ENCODE measurements around the gene GTPBP3.
A peak's percentile ranks its signal among the peaks of the same experiment; 100 is the strongest.
"Not testable (repeated sequence)": the region's sequence is repeated elsewhere in the genome, so short reads cannot be mapped to it uniquely, and the experiment has no call there.

GTPBP3 gene, protein sequence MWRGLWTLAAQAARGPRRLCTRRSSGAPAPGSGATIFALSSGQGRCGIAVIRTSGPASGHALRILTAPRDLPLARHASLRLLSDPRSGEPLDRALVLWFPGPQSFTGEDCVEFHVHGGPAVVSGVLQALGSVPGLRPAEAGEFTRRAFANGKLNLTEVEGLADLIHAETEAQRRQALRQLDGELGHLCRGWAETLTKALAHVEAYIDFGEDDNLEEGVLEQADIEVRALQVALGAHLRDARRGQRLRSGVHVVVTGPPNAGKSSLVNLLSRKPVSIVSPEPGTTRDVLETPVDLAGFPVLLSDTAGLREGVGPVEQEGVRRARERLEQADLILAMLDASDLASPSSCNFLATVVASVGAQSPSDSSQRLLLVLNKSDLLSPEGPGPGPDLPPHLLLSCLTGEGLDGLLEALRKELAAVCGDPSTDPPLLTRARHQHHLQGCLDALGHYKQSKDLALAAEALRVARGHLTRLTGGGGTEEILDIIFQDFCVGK

DNA sequence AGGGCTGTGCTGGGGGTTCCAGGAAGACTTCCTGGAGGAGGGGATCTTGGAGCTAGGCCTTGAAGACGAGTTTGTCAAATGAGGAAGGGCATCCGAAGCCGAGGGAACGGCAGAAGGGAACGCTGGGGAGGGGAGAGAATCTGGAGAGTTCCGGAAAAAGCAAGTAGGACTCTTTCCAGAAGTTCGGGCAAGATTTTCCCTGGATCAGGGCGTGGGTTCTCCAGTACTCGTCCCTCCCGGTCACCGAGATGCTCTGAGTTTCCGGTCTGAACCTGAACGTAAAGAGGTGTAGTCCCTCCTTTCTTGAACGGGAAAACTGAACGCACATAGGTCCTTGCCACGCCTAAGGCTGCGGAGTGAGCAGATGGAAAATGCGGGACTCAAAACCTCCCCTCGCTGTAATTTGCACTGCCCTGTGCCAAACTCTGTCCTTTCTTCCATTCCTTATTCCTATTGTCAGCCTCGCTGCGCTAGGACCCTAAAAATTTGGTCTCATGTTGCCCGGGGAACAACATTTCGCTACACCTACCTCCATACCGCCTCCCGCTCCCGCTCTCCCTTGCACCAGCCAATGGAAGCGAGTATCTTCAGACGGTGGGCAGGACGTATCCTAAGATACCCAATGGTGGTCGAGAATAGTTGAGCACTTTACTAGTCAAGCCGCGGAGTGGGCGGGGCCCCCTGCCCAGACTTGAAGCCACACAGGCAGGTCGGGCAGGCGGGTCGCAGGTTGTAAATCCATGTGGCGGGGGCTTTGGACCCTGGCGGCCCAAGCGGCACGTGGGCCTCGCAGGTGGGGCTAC is at the start of gene GTPBP3:
Gene GTPBP3 (plus strand): TSS at position 682 of the 803 bp plus-strand sequence. CDS start 59 bp downstream, at position 741.
- peak; percentile 95 for DNase-seq (ENCODE audit: low spot score)

DNA sequence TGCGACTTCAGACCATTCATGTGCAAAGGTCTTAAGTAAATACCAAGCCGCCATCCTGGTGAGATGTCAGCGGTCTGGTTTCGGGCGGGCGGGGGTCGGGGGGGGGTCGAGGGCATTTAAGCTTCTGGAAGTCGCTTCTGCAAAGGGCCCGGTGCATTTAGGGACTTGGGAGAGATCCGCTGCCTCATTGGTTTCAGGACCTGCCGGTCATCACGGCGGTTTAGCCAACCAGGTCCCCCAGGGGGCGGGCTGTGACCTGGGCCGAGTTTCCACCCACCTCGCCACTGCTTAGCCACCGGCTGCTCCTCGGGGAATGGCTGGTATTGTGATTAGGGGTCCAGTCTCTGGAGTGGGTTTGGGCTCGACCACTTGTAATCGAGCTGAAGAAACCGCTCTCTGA is 47.9 kb upstream of the GTPBP3 start:
- no peak for DNase-seq (ENCODE audit: low spot score)

DNA sequence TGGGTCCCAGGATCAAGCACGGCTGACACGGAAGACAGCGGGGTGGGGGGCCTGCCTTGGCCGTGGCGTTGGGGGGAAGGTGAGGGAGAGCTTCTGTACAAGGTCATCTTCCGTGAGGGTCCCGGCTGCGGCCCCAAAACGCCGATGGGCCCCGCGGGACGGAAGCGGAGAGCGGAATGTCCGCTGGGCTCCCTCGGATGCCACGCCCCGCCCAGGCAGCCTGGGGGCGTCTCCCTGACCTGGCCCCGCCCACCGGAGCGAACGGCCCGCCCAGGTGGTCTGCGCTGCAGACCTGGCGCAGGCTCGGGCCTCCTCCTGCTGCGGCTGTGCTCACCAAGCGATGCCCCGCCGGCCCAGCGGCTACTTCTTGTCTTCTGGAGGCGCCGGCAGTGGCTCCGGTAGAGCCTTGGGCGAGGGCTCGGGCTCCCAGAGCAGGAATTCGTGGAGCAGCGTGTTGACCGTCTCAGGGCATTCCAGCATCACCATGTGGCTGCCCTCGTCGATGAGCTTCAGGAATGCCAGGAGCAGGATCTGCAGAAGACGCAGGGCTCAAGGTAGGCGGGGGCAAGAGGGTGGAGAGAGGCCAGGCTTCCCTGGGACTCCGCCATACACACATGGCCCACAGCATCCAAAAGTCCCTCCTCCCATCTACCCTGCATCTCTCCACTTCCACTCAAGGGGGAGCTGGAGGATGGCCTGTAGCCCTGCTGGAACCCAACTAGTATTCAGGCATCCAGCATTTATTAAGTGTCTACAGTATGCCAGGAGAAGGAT is 44.9 kb upstream of the GTPBP3 start:
- DNase-seq (ENCODE audit: low spot score): peak; percentile 82

DNA sequence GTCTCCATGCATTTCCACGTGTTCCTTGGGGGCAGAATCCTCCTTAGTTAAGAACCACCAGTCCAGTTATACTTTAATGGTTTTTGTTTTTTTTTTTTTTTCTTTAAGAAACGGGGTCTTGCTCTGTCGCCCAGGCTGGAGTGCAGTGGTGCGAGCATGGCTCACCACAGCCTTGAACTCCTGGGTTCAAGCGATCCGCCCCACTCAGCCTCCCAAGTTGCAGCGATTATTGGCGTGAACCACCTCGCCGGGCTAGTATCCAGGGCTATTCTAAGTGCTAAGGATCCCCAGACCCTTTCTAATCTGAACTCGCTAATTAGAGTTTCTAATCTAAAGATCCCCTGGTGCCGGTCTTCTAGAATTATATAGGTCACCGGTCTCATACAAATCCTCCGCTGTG is 43.7 kb upstream of the GTPBP3 start:
- no peak for DNase-seq (ENCODE audit: low spot score)

DNA sequence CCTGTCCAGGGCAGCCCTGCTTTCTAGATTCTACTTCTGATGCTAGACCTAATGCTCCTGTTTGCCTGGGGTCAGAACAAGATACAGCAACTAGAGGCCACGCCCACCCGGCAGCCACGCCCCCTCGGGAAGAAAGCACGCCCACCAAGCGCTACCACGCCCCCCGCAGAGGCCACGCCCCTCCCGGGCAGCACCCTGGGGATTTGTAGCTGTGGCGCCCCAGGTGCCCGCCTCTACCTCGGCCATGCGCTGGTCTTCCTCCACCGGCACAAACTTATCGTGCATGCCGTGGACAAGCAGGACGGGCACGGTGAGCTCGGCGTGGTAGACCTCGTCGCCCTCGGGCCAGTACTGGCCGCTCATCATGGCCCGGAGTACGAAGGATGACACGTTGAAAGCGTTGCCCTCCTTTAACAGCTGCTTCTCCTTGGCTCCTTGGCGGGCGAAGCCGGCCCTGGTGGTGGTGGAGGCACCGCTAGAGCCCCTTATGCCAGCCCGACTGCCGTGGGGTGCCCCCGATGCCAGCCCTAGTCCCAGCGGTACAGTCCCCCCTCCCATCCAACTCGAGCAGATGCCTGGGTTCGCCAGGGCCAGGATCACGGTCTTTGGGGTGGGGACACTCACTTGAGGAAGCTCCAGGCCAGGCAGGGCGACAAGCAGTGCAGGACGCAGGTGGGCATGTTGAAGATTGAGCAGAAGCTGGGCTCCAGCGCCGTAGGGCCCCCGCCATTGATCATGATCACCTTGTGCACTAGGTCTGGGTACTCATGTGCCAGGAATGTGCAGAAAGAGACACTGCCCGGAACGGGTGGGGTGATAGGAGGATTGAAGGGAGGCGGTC is 43.1 kb upstream of the GTPBP3 start:
- DNase-seq (ENCODE audit: low spot score): no peak

DNA sequence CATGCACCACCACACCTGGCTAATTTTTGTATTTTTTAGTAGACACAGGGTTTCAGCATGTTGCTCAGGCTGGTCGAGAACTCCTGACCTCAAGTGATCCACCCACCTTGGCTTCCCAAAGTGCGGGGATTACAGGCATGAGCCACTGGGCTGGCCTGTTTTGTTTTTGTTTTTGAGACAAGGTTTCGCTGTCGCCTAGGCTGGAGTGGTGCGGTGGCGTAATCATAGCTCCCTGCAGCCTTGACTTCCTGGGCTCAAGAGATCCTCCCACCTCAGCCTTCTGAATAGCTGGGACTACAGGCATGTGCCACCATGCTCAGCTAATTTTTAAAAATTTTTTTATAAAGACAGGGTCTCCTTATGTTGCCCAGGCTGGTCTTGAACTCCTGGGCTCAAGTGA is 41.8 kb upstream of the GTPBP3 start:
- not testable (repeated sequence) for DNase-seq (ENCODE audit: low spot score)

DNA sequence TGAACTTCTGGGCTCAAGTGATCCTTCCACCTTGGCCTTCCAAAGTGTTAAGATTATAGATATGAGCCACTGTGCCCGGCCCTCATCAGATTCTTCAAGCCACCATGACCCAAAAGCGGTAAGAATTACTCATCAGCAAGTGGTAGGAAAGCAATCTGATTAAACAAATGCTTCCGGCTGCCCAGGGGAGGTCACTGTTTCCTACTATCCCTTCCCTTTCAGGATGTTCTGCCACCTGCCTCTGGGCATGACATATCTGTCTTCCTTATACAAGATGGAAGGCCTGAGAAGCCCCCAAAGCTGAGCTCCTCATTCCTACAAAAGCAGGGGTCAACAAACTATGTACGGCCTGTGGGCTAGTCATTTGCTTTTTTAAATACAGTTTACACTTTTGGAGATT is 41.1 kb upstream of the GTPBP3 start:
- no peak for DNase-seq (ENCODE audit: low spot score)

DNA sequence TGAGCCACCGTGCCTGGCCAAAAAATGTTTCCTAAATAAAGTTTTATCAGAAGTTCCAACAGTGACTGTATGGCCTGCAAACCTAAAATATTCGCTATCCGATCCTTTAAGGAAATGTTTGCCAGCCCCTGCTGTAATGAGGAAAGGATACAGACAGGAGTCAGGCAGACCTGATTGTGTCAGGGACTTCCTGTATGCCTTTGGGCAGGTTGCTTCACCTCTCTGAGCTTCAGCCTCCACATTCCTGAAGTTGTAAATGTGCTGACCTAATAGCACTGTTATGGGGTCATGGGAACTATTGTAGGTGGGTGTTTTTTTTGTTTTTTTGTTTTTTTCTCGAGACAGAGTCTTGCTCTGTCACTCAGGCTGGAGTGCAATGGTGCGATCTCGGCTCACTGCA is 40.4 kb upstream of the GTPBP3 start:
- DNase-seq (ENCODE audit: low spot score): no peak

DNA sequence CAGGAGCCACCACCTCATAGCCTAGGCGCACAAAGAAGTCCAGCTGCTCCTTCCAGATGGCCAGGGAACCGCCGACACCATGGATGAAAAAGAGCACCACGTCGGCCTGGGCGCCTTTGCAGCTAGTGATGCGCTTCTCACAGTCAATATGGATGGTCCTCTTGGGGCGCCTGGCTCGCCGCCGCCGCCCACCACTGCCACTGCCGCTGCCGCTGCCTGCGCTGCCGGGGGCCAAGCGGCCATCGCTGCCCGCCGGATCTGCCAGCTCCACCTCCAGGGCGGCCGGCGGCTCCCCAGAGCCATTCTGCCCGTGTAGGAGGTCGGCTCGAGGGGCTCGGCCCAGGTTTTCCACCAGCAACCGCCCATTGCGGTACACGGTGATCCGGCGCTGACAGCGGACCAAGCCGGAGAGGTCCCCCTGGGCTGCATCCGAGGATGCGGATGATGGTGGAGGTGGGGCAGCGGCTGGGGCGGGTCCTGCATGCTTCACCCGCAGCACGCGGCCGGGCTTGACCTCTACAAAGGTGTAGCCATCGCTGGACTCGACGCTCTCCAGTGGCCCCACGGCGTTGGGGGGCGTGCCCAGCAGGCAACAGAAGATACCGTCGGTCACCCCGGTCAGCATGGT is 36.2 kb upstream of the GTPBP3 start:
- DNase-seq (ENCODE audit: low spot score): no peak

DNA sequence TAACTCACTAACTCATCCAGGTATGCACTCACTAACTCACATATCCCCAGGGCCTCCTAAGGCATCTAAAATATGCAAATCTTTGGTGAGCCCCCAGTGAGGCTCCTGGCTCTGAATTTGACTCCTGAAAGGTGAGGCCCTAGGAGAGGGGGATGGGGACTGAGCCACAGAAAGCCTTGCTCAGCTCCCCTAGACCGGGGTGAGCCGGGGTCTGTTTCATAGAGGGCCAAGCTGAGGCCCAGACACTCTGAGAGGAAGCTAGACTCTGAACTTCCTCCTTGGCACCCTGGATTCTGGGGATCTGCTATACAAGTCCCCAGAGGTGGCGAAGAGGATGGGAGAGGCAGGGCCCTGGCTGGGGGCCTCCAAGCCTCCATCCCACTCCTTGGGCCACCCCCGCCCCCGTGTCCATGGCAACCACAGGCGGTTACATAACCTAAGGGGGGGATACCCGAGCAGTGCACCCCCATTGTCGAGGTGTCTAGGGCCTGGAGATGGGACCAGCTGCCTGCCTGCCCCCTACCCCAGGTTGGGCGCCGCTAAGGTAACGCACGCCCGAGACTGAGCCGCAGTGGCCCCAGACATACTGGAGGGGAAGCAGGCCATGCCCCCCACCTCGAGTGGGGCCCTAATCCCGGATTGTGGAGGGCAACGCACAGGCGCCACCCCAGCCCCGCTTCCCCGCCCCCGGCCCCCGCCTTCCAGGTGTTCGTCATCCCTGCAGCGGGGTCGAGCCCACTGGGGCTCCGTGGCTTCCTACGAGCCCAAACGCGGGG is 34.8 kb upstream of the GTPBP3 start:
- DNase-seq (ENCODE audit: low spot score): no peak

DNA sequence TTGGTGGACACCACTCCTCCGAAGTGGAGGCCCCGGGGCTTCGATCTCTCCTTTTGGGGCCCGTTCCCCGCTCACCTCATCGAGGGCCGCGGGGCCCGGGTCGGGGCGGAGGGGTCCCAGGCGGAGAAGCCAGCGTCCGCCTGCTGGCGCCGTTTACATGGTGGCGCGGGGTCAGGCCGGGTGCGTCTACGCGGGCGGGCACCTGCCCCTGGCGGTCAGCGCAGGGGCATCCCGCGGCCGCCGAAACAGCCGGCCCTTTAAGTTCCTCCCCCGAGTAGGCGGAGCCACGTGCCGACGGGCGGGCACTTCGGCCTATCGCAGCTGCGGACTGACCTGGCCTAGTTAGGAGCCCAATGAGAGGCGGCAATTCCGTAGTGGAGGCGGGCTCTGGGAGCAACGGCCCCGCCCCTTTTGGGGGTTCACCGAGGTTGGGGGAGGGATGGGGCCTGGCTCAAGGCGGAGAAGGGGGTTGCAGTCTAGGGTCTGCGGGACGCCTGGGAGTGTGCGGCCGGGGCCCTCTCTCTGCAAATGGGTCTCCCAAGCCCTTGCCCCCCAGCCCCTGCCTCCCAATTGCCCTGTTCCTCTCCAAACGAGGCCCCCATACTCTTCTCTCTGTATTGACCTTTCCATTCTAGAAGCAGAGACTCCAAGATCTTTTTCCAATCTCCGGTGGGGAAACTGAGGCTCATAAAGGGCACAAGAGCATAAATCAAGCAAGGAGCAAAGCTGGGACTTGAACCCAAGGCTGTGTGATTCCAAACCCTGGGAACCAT is 34.0 kb upstream of the GTPBP3 start, which contains the start of gene ABHD8:
Gene ABHD8 (minus strand): TSS at position 259 of the 773 bp plus-strand sequence. CDS start 1,809 bp downstream, outside the sequence.
- peak; percentile 97 for DNase-seq (ENCODE audit: low spot score)

DNA sequence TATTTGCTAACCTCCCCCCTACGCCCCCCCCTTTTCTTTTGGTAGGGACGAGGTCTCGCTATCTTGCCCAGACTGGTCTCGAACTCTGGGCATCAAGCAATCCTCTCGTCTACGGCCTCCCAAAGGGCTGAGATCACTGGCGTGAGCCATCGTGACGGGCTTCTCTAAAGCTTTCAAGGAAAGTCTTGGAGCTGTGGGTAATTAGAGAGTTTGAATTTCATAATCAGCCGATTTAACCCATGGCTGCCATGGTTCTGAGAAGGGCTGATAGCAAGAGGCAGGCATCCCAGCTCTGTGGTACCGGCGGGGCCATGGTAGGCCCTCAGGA is 33.4 kb upstream of the GTPBP3 start:
- no peak for DNase-seq (ENCODE audit: low spot score)

DNA sequence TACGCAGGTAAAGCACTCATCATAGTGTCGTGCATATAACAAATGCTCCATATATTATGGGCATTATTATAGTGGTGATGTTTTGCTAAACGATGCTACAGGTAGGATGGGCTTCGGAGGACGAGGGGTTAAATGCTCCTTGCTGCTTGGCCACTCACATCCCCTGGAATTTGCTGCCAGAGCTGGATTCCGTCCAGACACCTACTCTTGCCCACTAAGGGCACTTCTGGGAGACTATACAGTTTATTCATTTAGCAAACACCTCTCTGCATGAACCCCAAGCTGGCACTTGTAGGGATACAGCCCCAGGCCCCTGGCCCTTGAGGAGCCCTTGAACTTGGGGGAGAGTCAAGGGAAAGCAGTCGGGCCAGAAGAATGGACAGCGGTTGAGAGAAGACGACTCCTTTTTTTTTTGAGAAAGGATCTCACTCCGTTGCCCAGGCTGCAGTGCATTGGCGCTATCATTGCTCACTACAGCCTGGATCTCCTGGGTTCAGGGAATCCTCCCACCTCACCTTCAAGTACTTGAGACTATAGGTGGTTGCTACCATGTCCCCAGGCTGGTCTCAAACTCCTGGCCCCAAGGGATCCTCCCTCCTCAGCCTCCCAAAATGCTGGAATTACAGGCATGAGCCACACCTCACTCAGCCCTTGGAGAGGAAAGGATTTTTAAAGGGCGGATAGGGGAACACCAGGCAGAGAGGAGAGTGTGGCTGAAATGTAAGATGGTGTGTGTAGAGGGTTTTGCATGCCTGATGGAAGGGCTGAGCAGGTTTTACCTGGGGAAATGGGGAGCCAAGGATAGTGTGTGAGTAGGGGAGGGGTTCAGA is 32.8 kb upstream of the GTPBP3 start:
- no peak for DNase-seq (ENCODE audit: low spot score)

DNA sequence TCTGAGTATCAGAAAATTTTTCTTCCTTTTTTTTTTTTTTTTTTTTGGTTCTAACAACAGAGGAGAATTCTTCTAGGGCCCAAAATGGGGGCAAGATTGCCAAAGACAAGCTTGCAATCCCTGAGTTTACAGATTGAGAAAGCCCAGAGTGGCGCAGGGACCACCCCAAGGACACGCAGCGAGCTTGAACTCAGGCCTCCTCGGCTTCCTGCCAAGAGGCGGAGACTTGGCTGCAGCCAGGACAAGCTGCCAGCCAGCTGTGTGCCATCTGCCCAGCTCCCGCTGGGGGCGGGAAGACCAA is 32.2 kb upstream of the GTPBP3 start:
- no peak for DNase-seq (ENCODE audit: low spot score)

DNA sequence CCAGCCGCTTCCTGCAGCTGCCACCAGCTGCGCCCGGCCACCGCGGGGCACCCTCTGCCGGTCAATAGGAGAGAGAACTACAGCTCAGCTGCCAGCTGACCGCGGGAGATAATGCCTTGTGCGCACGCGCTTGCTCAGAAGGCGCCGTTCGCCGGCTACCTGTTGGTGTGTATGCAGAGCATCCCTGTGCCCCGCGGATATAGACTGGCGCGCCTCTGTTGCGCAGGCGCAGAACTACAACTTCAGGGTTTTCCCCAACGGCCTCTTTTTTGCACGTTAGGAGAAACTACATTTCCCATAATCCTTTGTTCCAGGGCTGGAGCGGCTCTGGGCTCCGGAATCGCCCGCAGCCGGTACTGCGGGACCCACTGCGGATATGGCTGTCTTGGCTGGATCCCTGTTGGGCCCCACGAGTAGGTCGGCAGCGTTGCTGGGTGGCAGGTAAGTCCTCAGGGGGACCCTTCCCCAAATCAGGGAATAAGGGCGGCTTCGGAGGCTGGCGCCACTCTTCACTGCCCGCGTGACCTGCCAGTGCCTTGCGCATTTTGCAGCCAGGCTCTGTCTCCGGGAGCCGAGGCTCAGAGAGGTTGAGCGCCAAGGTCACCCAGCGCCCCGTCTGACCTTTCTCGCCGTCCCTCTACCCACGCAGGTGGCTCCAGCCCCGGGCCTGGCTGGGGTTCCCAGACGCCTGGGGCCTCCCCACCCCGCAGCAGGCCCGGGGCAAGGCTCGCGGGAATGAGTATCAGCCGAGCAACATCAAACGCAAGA is 31.7 kb upstream of the GTPBP3 start, which contains the start of gene MRPL34:
Gene MRPL34 (plus strand): TSS at position 356 of the 768 bp plus-strand sequence. CDS start 21 bp downstream, at position 377.
- peak; percentile 94 for DNase-seq (ENCODE audit: low spot score)

DNA sequence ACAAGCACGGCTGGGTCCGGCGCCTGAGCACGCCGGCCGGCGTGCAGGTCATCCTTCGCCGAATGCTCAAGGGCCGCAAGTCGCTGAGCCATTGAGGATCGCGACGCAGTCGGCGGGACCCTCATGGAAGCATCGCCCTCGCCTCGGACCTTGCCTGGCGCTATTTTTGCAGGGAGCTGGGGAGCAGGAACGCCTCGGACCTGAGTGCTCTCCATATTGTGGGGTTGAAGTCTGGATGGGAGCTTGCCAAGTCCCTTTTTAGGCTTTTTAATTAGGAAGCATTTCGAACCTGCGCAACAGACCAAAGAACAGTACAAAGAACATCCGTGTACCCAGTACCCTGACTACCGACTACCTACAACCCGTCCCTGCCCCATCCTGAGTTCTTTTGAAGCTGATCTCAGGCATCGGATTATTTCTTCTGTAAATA is 31.1 kb upstream of the GTPBP3 start:
- DNase-seq (ENCODE audit: low spot score): no peak

DNA sequence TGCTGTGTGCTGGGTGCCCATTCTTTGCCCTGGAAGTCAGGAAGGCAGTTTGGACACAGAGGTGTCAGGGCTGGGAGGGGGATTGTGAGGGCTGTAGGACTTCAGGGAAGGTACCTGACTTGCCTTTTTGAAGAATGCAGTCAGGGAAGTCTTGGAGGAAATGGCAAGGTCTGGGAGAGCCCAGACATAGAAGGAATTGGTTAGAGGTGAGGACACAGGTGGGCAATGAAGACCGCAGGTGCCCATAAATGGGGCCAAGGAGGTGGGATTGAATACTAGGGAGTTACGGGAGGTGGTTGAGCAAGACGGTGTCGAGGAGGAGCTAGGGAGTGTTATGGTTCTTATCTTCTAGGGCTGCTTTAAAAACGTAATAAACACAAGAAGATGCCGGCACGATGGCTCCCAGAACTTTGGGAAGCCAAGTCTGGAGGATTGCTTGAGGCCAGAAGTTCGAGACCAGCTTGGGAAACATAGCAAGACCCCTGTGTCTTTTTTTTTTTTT is 29.4 kb upstream of the GTPBP3 start:
- no peak for DNase-seq (ENCODE audit: low spot score)
